Measurements from ENCODE around the gene PIK3IP1.

Gene PIK3IP1

GRCh38 chr22:31274017-31274416 is 18.3 kb downstream of the PIK3IP1 start:
- no peak for TF ChIP-seq CTCF (IDR thresholded peaks at IDR 0.05; ENCODE audit: insufficient read depth, low read depth, low read length, missing control alignments)
- no peak for DNase-seq (ENCODE audit: low read depth)
- H3K4me3 ChIP-seq (ENCODE audit: low read length) = no peak overlapping the region

GRCh38 chr22:31272522-31273446 is 19.5 kb downstream of the PIK3IP1 start:
- H3K4me3 ChIP-seq (ENCODE audit: low read length) = no peak overlapping the region
- peak; percentile 61 for DNase-seq (ENCODE audit: low read depth)
- peak; percentile 67 for TF ChIP-seq CTCF (IDR thresholded peaks at IDR 0.05; ENCODE audit: insufficient read depth, low read depth, low read length, missing control alignments)

- DNase-seq (ENCODE audit: low read depth) = no peak
- TF ChIP-seq CTCF (IDR thresholded peaks at IDR 0.05; ENCODE audit: insufficient read depth, low read depth, low read length, missing control alignments) = no peak
- no peak overlapping the region for H3K4me3 ChIP-seq (ENCODE audit: low read length)
Observed at GRCh38 chr22:31271485-31271884, 20.8 kb downstream of the PIK3IP1 start.

GRCh38 chr22:31271026-31271425 is 21.3 kb downstream of the PIK3IP1 start:
- no peak overlapping the region for H3K4me3 ChIP-seq (ENCODE audit: low read length)
- TF ChIP-seq CTCF (IDR thresholded peaks at IDR 0.05; ENCODE audit: insufficient read depth, low read depth, low read length, missing control alignments) = no peak
- no peak for DNase-seq (ENCODE audit: low read depth)

GRCh38 chr22:31269892-31270579 is 22.3 kb downstream of the PIK3IP1 start:
- no peak for DNase-seq (ENCODE audit: low read depth)
- TF ChIP-seq CTCF (IDR thresholded peaks at IDR 0.05; ENCODE audit: insufficient read depth, low read depth, low read length, missing control alignments) = no peak
- no peak overlapping the region for H3K4me3 ChIP-seq (ENCODE audit: low read length)

- TF ChIP-seq CTCF (IDR thresholded peaks at IDR 0.05; ENCODE audit: insufficient read depth, low read depth, low read length, missing control alignments) = no peak
- H3K4me3 ChIP-seq (ENCODE audit: low read length) = no peak overlapping the region
Observed at GRCh38 chr22:31268281-31268680, 24.0 kb downstream of the PIK3IP1 start.

More at GRCh38 chr22:31268281-31268680, 24.0 kb downstream of the PIK3IP1 start:
- DNase-seq (ENCODE audit: low read depth) = no peak
